PC-9 (cell line): ENCODE measurements around the gene FOXL1. TPM values are rescaled to one million over a fixed set of nuclear protein-coding genes. Genes with fewer than 3 reads are reported as not detected.

Source experiments
- BruUV-seq: library from RNA; stranded (reverse); fragments of 400-500 nt; replicated peaks from 2 replicates; lab custom pipeline; 2021; lab: Mats Ljungman, UMichigan
- CTCF ChIA-PET: fragments of 300-600 bp; sonication (Branson Sonifier 250); formaldehyde crosslinking; loops from one replicate; lab custom pipeline; 2022; ENCODE audit warnings: antibody characterized with exemption; lab: Charles Lee
- POLR2A ChIA-PET: fragments of 300-600 bp; sonication (Branson Sonifier 250); formaldehyde crosslinking; loops from one replicate; lab custom pipeline; 2022; ENCODE audit warnings: antibody characterized with exemption; ENCODE audit not compliant: unreplicated experiment; lab: Charles Lee
- DNase-seq, 2 experiments: peaks; one replicate each; pipeline versions ENCODE4 v3.0.0 to v3.0.0-alpha.2; 2015 to 2022; ENCODE audit warnings: mixed read lengths in 1 of 2
- H2AFZ ChIP-seq: fragments of 200-600 bp; sonication (generic); 2 replicates; pipeline ENCODE4 v1.8.1; 2017; ENCODE audit warnings: antibody characterized with exemption
- H3F3A ChIP-seq: fragments of 200-600 bp; sonication (generic); 2 replicates; pipeline ENCODE4 v1.8.1; 2017; ENCODE audit warnings: antibody characterized with exemption, mild to moderate bottlenecking, low read depth; ENCODE audit not compliant: insufficient read depth
- H3K27ac ChIP-seq: fragments of 200-600 bp; sonication (generic); 2 replicates; pipeline ENCODE4 v1.6.1; 2016; ENCODE audit warnings: mixed run types
- H3K27me3 ChIP-seq: fragments of 200-600 bp; sonication (generic); 2 replicates; pipeline ENCODE4 v1.6.1; 2016; ENCODE audit warnings: low read depth, mixed run types; ENCODE audit not compliant: insufficient read depth
- H3K36me3 ChIP-seq: fragments of 200-600 bp; sonication (generic); 2 replicates; pipeline ENCODE4 v1.6.1; 2016; ENCODE audit warnings: low read depth, mixed run types
- H3K4me1 ChIP-seq: fragments of 200-600 bp; sonication (generic); replicated peaks from 2 replicates; pipeline ENCODE4 v1.6.1; 2016; ENCODE audit warnings: mixed run types; ENCODE audit not compliant: insufficient read depth
- H3K4me2 ChIP-seq: fragments of 200-600 bp; sonication (generic); 2 replicates; pipeline ENCODE4 v1.6.1; 2017; ENCODE audit warnings: mixed run types
- H3K4me3 ChIP-seq: fragments of 200-600 bp; sonication (generic); 2 replicates; pipeline ENCODE4 v1.6.1; 2016; ENCODE audit warnings: mixed run types
- H3K79me2 ChIP-seq: fragments of 200-600 bp; sonication (generic); 2 replicates; pipeline ENCODE4 v1.6.1; 2017; ENCODE audit warnings: low read depth, mixed run types
- H3K9me2 ChIP-seq: fragments of 200-600 bp; sonication (generic); 2 replicates; pipeline ENCODE4 v1.8.1; 2017; ENCODE audit warnings: mild to moderate bottlenecking; ENCODE audit not compliant: insufficient read depth
- H3K9me3 ChIP-seq: fragments of 200-600 bp; sonication (generic); 2 replicates; pipeline ENCODE4 v1.8.1; 2016; ENCODE audit warnings: low read depth; ENCODE audit not compliant: insufficient read depth
- H4K20me1 ChIP-seq: fragments of 200-600 bp; sonication (generic); 2 replicates; pipeline ENCODE4 v1.8.1; 2017; ENCODE audit not compliant: insufficient read depth
- CTCF ChIP-seq: fragments of 200-600 bp; sonication (generic); conservative IDR thresholded peaks from 2 replicates; pipeline ENCODE4 v1.6.1; 2017; ENCODE audit warnings: mixed run types, antibody characterized with exemption, mild to moderate bottlenecking, moderate library complexity
- EZH2 ChIP-seq: fragments of 200-600 bp; sonication (generic); IDR thresholded peaks from 2 replicates; pipeline ENCODE4 v1.8.0; 2017; ENCODE audit warnings: antibody characterized with exemption, low read depth
- intact Hi-C: fragments of 100-400 bp; cut with micrococcal nuclease; formaldehyde crosslinking; loops from one replicate; pipeline ENCODE4 v1.10.0; 2022; ENCODE audit not compliant: unreplicated experiment
- total RNA-seq: library from RNA; stranded (reverse); gene quantifications from 2 replicates; pipeline ENCODE4 v1.2.3, GENCODE V29; 2021

The FOXL1 gene
- total RNA-seq, 1 experiment from 2014 or later, result not detected

GRCh38 chr16:86619239-86619794, 41.0 kb downstream of the FOXL1 start:
- H3K4me1 ChIP-seq, result no peaks in the 10 kb centered on the region; the same call in 1 of the 2 replicates
- H2AFZ ChIP-seq, result no peak overlapping the region
- H3K36me3 ChIP-seq, result no peaks in the 10 kb centered on the region
- CTCF ChIA-PET, result no interaction called here
- H3K27ac ChIP-seq, result no peak overlapping the region
- no TSS peak for BruUV-seq
- TF ChIP-seq EZH2 (no peak), CTCF (no peak)
- no peaks in the 10 kb centered on the region for H4K20me1 ChIP-seq
- peaks cover 96% of the 10 kb centered on the region for H3K27me3 ChIP-seq
- H3K4me2 ChIP-seq, result peak overlapping the region; percentile 13; the same call in 1 of the 2 replicates
- H3K9me3 ChIP-seq, result no peaks in the 10 kb centered on the region
- no peaks in the 10 kb centered on the region for H3K9me2 ChIP-seq
- no peak overlapping the region for H3K4me3 ChIP-seq
- H3F3A ChIP-seq, result no peaks in the 10 kb centered on the region
- DNase-seq, result no peak
- intact Hi-C loops, result no loop called here
- H3K79me2 ChIP-seq, result no peaks in the 10 kb centered on the region
- POLR2A ChIA-PET, result interaction anchor here (0.7 kb wide), 1 partner anchor 54 kb away, joined by 3 read pairs; no protein-coding TSS in a partner anchor

- Histone ChIP-seq H3K4me3 (no peak overlapping the region), H3K9me3 (no peaks in the 10 kb centered on the region), H3K27me3 (peaks cover 96% of the 10 kb centered on the region), H3K79me2 (no peaks in the 10 kb centered on the region), H4K20me1 (no peaks in the 10 kb centered on the region), H3F3A (no peaks in the 10 kb centered on the region), H3K4me2 (no peak overlapping the region), H2AFZ (no peak overlapping the region), H3K4me1 (no peaks in the 10 kb centered on the region), H3K9me2 (no peaks in the 10 kb centered on the region), H3K27ac (no peak overlapping the region), H3K36me3 (no peaks in the 10 kb centered on the region)
- ChIA-PET POLR2A (interaction anchor here (0.7 kb wide), 1 partner anchor 620 kb away, joined by 14 read pairs; no protein-coding TSS in a partner anchor), CTCF (no interaction called here)
- BruUV-seq, result no TSS peak
- no peak for DNase-seq
- TF ChIP-seq CTCF, result no peak
- TF ChIP-seq EZH2, result no peak
- intact Hi-C loops, result no loop called here
These were observed 41.8 kb downstream of the FOXL1 start for GRCh38 chr16:86620184-86620583.

DNA sequence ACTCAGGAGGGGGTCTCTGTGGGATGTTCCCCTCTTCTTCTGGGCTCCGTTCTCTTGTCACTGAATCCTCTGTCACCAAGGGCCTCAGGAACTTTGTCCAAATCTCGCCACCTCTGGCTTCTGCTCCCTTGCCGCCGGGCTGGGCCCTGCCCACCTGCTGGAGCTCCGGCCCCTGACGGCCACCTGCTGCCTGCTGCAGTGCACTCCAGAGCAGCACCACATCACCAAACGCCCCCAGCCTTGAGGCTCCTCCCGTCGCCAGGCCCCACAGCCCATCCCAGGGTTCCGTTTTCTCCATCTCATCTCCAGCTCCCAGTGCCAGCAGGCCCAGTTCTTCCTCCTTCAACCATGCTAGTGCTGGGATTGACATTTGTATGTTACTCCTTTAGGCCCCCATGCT, 43.6 kb downstream of the FOXL1 start:
- ChIA-PET CTCF (no interaction called here), POLR2A (no interaction called here)
- H3K27me3 ChIP-seq, result peaks cover 97% of the 10 kb centered on the region
- H3K36me3 ChIP-seq, result no peaks in the 10 kb centered on the region
- H3K9me2 ChIP-seq, result no peaks in the 10 kb centered on the region
- no peaks in the 10 kb centered on the region for H3K9me3 ChIP-seq
- intact Hi-C loops, result no loop called here
- no peaks in the 10 kb centered on the region for H3F3A ChIP-seq
- H3K27ac ChIP-seq, result no peak overlapping the region
- H4K20me1 ChIP-seq, result no peaks in the 10 kb centered on the region
- no peak overlapping the region for H2AFZ ChIP-seq
- H3K79me2 ChIP-seq, result no peaks in the 10 kb centered on the region
- TF ChIP-seq EZH2 (no peak), CTCF (no peak)
- no peak overlapping the region for H3K4me2 ChIP-seq
- DNase-seq, result no peak
- no peaks in the 10 kb centered on the region for H3K4me1 ChIP-seq
- no peak overlapping the region for H3K4me3 ChIP-seq
- no TSS peak for BruUV-seq
